SIG-M5 treated with dmso at 0.1 percent for 504 hours (cell line): ENCODE results near the gene MYB.

Experiments used
- DNase-seq: peaks from one replicate; lab custom pipeline; 2025; ENCODE audit not compliant: unreplicated experiment; lab: John Stamatoyannopoulos, UW

Gene MYB

DNA sequence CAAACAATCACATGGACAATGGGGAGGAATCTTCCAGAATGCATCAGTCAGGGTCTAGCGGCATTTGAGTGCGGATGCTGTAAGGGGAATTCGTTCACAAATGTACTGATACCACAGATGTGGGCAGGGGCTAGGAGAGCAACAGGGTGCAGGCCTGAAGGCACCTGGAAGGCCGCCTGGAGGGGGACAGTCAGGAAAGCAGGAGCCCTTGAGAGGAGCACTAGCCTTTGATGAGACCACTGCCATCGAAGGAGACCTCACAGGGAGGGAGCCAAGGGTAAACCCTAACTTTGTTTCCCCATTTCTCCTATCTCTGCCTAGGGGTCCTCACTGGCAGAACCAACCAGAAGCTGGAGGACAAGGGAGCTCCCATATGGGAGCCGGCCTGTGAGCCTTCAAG lies 38.2 kb downstream of the MYB start:
- no peak for DNase-seq

- no peak for DNase-seq
These were observed 39.9 kb downstream of the MYB start for GRCh38 chr6:135221042-135221441.

GRCh38 chr6:135221505-135221904 lies 40.4 kb downstream of the MYB start:
- no peak for DNase-seq

- no peak for DNase-seq
These were observed 41.5 kb downstream of the MYB start for GRCh38 chr6:135222623-135223022.

GRCh38 chr6:135224037-135224647 lies 43.0 kb downstream of the MYB start:
- DNase-seq = no peak

GRCh38 chr6:135225911-135226310 lies 44.8 kb downstream of the MYB start:
- DNase-seq = no peak

GRCh38 chr6:135226537-135226936 lies 45.4 kb downstream of the MYB start:
- no peak for DNase-seq

DNA sequence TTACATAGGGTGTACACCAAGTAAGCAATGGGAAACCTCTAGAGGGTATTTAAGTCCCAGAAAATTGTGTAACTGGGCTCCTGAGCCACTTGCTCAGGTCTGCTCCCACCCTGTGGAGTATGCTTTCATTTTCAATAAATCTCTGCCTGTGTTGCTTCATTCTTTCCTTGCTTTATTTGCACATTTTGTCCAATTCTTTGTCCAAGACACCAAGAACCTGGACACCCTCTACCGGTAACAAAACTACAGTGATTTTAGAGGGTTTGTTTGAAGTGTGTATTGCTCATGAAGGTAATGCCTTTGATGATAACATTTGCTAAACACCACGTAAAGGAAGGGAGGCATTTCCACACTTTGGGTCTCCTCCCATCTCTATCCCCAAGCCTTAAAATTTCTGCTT lies 46.2 kb downstream of the MYB start:
- no peak for DNase-seq

DNA sequence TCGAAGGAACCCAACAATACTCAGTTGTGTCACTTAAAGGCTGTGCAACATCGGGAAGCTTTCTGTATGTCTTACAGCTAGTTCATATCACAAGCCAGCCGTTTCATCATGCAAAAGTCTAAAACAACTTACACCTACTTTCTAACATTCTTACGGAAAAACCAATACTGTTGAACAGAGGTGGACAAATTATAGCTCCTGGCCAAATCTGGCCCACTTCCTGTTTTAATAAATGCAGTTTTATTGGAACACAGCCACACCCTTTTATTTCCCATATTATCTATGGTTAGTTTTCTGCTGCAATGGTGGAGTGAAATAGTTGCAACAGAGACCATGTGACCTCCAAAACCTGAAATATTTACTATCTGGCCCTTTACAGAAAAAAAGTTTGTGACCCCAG lies 46.6 kb downstream of the MYB start:
- no peak for DNase-seq

- DNase-seq = no peak
These were observed 47.4 kb downstream of the MYB start for GRCh38 chr6:135228486-135228885.

- no peak for DNase-seq
These were observed 48.9 kb downstream of the MYB start for GRCh38 chr6:135229996-135230395.

DNA sequence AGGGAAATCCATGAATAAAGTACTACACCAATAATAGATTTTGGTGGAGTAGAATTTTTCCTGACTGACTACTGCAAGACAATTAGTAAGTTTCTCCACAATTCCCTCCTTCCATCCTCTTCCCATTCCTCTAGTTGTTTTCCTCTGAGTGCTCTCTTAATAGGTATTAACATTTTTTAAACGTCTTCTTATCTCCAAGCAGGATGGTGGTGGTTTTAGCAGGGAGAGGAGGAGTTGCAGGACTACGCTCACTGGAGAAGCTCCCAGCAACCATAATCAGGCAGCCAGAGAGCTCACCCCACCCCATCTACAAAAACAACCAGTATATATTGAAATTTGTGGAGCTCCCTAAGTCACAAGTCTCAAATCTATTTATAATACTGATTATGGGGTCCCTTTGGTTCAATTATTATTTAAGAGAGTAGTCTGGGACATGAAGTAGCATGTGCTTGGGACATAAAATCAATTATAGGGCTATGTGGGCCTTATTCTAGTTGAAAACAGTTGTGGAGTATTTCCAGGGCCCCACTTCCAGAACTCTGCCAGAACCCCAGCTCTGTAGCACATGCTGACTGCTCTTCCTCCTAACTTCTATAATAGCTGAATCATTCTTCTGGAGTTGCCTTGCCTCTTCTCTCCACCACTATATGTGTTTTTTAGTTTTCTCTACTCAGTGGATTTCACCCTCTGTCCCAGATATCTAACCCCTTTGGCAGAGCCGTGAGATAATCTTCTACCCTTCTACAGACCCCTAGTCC lies 49.8 kb downstream of the MYB start:
- peak; percentile 27 for DNase-seq

DNA sequence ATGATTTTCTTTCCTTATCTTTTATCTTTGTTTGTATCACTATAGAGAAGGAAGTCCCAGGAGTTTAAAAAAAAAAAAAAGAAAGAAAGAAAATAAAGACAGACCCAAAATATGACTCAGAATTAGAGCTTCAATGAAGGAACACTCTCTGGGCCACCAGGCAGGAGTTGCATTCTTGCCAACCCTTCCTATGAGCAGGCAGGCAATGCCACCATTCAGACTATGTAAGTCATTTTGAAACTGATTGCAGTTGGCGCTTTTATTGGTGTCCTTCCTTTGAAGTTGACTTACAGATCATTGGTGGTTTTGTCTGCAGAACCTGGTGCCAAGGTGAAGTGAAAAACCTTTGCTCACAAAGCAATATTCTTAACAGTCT lies 50.3 kb downstream of the MYB start:
- DNase-seq = no peak

DNA sequence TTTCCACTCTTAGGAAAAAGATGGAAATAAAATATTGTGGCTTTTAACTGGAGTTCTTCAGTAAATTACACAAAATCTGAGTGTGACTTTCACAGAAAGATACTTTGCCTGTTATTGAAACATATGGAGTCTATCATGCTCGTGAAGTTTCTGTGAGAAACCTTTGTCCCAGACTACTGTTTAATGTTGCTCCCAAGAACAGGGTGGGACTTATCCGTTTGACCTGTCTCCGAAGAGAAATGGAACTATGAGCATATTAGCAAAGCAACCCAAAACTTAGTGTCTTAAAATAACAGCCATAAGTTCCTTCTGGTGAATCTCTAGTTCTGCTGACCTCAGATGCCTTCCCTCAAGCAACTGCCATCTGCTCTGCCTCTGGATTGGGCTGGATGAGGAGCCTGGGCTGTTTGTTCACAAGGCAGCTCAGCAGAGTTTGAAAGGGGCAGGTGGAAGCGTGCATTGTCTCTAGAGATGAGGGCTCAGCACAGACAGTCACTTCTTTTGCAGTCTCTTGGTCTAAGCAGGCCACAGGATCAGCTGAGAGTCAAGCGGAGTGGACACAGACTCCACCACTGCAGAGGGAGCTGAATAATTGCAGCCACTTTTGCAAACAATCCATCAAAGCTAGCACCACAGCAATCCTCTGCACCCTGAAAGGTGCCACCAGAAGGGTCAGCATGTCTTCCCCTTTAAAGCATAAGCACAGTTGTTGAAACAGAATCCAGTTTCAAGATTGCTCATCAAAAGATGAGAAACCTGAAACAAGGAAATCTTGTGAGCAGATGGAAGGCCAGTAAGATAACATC lies 52.8 kb downstream of the MYB start:
- DNase-seq = peak; percentile 46

- DNase-seq = no peak
These were observed 53.3 kb downstream of the MYB start for GRCh38 chr6:135234492-135234780.

DNA sequence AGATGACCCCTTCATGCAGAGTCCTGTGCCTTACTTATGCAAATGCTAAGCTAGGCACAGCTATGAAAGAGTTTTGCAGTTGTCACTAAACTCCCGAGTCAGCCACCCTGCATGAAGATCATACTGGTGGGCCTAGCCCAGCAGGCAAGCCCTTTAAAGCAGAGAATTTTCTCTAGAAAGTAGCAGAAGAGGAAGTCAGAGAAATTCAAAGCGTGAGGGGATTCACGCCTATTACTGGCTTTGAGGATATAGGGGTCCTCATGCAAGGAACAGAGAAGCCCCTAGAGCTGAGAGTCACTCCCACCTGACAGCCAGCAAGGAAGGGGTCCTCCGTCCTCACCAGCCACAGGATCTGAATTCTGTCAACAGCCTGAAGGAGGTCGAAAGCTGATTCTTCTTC lies 54.6 kb downstream of the MYB start:
- no peak for DNase-seq

- no peak for DNase-seq
These were observed 55.2 kb downstream of the MYB start for GRCh38 chr6:135236319-135236718.

GRCh38 chr6:135236732-135237131 lies 55.6 kb downstream of the MYB start:
- DNase-seq = no peak

- no peak for DNase-seq
These were observed 59.6 kb downstream of the MYB start for GRCh38 chr6:135240711-135241110.

GRCh38 chr6:135243871-135244796 lies 63.0 kb downstream of the MYB start:
- no peak for DNase-seq

GRCh38 chr6:135244805-135245204 lies 63.7 kb downstream of the MYB start:
- no peak for DNase-seq
